ENCODE data around the gene TMEM150B.

TMEM150B gene

GRCh38 chr19:55304279-55304978 is 20.7 kb downstream of the TMEM150B start:
- DNase-seq: no peak

- no peak for DNase-seq
These were observed 21.7 kb downstream of the TMEM150B start for GRCh38 chr19:55303477-55303876.

GRCh38 chr19:55302318-55302703 is 22.8 kb downstream of the TMEM150B start:
- no peak for DNase-seq

- DNase-seq: peak; percentile 58
These were observed 23.5 kb downstream of the TMEM150B start for GRCh38 chr19:55301459-55302317.

- DNase-seq: no peak
These were observed 24.2 kb downstream of the TMEM150B start for GRCh38 chr19:55300886-55301458.

GRCh38 chr19:55299991-55300390 is 25.1 kb downstream of the TMEM150B start:
- DNase-seq: no peak

GRCh38 chr19:55297267-55297666 is 27.9 kb downstream of the TMEM150B start:
- DNase-seq: no peak

GRCh38 chr19:55289117-55289796 is 35.9 kb downstream of the TMEM150B start:
- no peak for DNase-seq

- DNase-seq: no peak
These were observed 37.6 kb downstream of the TMEM150B start for GRCh38 chr19:55287361-55288079.

- DNase-seq: no peak
These were observed 39.8 kb downstream of the TMEM150B start for GRCh38 chr19:55285229-55285890.

- DNase-seq: no peak
These were observed 40.6 kb downstream of the TMEM150B start for GRCh38 chr19:55284405-55285058.

GRCh38 chr19:55283548-55284377 is 41.4 kb downstream of the TMEM150B start, which contains the start of gene BRSK1:
TSS of gene BRSK1 (plus strand) at chr19:55283997. CDS start at chr19:55284443, 446 bp downstream.
- peak; percentile 74 for DNase-seq

GRCh38 chr19:55279770-55280643 is 45.1 kb downstream of the TMEM150B start, which contains the start of gene HSPBP1:
TSS of gene HSPBP1 (minus strand) at chr19:55280110. CDS start at chr19:55279608, 502 bp downstream.
- peak; percentile 95 for DNase-seq

GRCh38 chr19:55279340-55279739 is 45.8 kb downstream of the TMEM150B start:
- no peak for DNase-seq

- DNase-seq: no peak
These were observed 46.6 kb downstream of the TMEM150B start for GRCh38 chr19:55278391-55279135.

GRCh38 chr19:55277494-55277893 is 47.6 kb downstream of the TMEM150B start:
- DNase-seq: no peak

GRCh38 chr19:55276720-55277430 is 48.3 kb downstream of the TMEM150B start:
- DNase-seq: no peak

Data from NCI-H774 (cell line).